NCI-H748 (cell line): ENCODE results near the gene CRHR2.
"Not testable (repeated sequence)": the region's sequence is repeated elsewhere in the genome, so short reads cannot be mapped to it uniquely, and the experiment has no call there.

Experiments used
- DNase-seq: peaks from one replicate; lab custom pipeline; 2025; ENCODE audit not compliant: unreplicated experiment; lab: John Stamatoyannopoulos, UW

CRHR2 gene

GRCh38 chr7:30682212-30683083 lies at the start of gene CRHR2:
CRHR2 (minus strand) TSS chr7:30682456; CDS start chr7:30682280, 176 bp downstream.
- peak; percentile 60 for DNase-seq

DNA sequence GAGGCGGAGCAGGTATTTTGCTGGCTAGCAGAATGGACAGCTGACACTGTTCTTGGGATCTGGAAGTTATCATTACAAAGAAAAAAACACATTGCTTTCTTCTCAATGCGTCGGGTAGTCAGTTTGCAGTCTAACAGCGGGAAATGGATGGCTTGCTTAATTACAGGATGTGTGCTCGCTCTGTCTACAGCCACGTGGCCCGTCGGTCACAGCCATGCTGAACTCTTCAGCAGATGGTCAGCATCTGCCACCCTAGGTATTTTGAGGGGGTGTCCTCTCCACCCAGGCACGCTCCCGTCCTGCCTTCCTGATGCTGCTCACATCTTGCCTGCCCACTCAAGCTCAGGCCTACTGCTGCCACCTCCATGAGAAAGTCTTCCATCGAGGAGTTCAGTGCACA lies 49.3 kb upstream of the CRHR2 start:
- peak; percentile 62 for DNase-seq

DNA sequence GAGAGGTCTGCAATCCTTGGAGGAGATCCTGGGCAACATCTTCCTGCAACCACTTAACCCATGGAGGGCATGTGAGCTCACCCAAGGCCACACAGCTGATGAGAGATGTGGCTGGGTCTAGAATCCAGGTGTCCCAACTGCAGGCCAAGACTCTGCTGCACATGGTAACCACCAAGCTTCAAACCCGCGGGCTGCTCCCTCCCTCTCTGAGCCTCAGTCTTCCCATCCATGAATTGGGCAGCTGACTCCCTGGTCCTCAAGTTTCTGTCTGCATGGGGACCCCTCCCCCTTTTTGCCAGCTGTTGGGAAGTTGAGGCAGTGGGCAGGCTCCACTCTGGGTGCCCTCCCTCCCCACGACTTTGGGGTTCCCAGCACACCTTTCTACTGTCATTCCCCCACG lies 48.7 kb upstream of the CRHR2 start:
- DNase-seq, result no peak

DNA sequence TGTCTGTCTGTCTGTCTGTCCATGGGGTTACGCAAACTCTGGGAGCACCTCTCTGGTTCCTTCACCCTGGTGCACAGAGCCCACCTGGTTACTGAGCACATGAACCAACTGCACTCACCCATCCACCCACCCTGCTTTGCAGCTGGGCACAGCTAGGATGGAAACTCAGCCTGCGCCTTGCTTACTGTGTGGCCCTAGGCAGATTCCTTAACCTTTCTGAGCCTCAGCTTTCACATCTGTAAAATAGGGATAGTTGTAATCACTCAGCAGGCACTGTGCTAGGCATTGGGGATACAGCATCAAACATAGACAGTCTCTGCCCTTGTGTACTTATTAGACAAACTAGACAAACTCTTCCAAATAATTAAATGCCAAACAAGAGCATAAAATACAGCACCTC lies 47.8 kb upstream of the CRHR2 start:
- DNase-seq, result no peak

GRCh38 chr7:30729642-30730041 lies 47.4 kb upstream of the CRHR2 start:
- no peak for DNase-seq

GRCh38 chr7:30728591-30729100 lies 46.4 kb upstream of the CRHR2 start:
- DNase-seq, result no peak

DNA sequence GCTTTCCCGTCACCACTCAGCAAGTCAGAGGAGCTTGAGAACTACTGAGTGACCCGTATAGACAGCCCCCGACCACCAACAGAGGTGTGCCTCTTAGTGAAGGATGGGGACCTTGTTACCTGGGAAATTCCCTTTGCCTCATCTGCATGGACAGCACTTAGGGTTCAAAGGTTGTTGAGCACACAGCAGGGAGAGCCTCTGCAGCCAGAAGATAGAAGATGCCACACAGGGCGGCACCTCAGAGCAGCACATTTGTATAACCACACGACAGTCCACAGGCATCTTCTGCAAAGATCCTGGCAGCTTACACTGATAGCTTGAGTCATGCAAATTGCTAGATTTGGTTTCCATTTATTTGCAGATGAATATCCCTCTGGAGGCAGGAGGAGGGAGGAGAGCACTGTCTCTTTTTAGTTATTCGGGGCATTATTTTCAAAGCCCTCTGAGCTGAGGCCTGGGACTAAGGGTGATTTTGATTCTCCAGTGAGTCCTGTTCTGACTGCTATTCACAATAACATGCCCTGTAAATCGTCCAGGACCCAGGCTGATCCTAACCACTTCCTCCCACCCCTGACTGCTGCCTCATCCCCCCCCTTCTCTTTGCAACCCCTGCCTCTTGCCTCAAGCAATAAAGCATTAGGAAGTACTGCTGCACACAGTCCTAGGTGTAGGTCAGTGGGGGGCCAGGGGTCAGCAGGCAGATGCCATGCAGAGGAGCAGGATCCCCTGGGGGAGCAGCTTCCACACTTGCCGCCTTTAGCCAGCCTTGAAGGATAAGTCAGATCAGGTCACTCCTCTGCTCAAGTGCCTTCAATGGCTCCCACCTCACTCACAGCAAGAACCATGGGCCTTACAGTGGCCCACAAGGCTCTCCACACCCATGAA lies 45.0 kb upstream of the CRHR2 start:
- no peak for DNase-seq

DNA sequence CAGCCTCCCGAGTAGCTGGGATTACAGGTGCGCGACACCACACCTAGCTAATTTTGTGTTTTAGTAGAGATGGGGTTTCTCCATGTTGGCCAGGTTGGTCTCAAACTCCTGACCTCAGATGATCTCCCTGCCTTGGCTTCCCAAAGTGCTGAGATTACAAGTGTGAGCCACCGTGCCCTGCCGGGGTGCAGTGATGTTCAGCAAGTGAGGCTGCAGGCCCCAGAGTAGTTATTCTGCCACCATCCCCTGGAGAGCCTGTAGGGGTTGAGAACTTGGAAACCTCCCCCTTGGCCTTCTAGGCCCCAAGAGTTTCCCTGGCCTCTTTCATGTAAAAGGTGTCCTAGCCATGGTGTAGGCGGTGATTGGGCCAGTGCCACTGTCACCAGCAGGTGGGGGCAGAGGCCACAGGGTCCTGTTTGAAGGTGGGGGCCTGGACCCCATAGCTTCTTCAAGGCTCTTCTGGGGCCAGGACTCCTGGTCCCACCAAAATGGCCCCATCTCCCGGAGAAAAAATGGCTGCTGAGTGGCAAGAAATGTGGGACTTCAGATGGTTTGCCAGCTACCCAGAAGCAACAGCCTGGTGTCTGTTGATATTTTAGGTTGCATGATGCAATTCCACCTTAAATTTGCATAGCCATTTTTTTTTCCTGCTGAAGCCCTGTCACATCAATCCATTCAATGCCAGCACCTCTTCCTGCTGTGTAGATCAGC lies 44.2 kb upstream of the CRHR2 start:
- no peak for DNase-seq

GRCh38 chr7:30723776-30724175 lies 41.5 kb upstream of the CRHR2 start:
- no peak for DNase-seq

DNA sequence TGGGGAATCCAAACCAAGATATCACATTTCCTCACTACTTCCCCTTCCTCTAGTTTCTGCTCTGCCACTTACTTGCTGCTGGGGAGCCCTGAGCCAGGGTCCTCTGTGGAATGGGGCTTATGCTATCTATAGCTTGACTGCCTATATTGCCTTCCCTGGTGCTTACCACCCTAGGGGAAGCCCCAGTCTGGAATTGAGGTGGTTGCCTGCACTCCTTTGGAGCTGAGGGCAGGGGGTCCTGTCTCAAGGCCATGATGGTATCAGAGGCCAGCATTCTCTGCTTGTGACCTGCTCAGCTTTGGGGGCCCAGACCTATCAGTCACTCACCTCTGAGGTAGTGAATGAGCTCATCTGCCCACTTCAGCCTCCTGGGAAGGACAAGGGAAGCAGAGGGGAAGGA lies 40.4 kb upstream of the CRHR2 start:
- no peak for DNase-seq

DNA sequence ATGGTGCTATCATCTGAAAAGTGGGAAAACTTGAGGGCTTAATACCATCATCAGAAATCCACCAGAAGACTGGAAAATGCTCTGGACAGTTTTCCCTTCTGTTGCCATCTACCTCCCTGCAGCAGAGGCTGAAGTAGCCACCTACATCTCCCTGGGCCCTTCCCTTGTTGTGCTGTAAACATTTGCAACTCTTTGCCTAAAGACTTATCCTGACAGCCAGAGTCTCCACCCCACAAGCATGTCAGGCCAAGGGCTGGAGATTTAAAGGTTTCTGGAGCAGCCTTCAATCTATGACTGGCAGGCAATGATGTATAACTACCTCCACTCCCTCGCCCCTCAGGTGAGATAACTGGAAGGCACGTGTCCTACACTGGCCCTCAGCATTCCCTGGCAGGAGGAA lies 39.9 kb upstream of the CRHR2 start:
- no peak for DNase-seq

DNA sequence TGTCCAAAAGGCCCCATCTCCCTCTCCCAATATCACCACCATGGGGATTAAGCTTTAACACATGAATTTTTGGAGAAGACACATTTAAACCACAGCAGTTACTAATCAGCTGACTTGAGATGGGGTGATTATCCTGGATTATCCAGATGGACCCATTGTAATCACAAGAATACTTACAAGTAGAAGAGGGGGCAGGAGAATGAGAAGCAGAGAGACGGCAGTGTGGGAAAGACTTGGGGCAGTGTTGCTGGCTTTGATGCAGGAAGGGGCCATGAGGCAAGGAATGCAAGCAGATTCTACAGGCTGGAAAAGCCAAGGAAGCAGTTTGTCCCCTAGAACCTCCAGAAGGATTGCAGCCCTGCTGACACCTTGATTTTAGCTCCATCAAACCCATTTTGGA lies 39.0 kb upstream of the CRHR2 start:
- no peak for DNase-seq

GRCh38 chr7:30719434-30719833 lies 37.2 kb upstream of the CRHR2 start:
- not testable (repeated sequence) for DNase-seq

GRCh38 chr7:30717181-30717580 lies 34.9 kb upstream of the CRHR2 start:
- DNase-seq, result no peak

DNA sequence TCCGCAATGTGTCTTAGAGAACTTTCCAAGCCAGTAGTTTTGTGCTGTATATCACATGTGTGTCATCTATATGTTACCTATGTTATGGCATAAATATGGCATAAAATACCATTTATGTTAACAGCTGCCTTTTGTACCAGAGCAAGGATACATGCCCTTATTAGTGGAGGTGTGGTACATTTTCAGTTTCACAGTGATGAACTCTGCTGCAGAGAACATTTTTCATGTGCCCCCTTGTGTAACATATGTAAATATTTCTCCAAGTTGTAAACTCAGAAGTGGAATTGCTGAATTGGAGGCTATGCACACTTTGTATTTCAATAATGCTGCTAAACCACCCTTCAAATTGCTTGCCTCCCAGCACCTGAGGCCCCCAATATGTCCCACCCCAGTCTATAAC lies 31.9 kb upstream of the CRHR2 start:
- no peak for DNase-seq

DNA sequence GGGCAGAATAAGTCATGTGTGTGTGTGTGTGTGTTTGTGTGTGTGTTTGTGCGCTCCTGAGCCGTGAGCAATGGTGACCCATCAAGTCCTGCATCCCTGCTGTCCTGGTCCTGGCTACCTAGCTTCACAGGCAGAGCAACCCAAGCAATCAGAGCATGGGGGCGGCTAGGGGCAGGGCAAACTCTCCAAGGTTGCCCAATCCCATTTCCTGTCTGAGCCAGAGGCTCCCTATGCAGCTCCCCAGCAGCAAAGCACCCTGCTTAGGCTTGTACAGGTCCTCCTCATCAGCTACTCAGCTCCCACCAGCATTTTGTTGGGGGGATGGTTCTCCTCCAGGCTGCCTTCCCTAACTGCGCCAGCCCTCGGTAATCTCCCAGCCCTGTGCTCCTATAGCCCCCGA lies 31.1 kb upstream of the CRHR2 start:
- DNase-seq, result no peak

GRCh38 chr7:30710669-30711068 lies 28.4 kb upstream of the CRHR2 start:
- DNase-seq, result no peak

GRCh38 chr7:30709549-30709948 lies 27.3 kb upstream of the CRHR2 start:
- DNase-seq, result no peak

DNA sequence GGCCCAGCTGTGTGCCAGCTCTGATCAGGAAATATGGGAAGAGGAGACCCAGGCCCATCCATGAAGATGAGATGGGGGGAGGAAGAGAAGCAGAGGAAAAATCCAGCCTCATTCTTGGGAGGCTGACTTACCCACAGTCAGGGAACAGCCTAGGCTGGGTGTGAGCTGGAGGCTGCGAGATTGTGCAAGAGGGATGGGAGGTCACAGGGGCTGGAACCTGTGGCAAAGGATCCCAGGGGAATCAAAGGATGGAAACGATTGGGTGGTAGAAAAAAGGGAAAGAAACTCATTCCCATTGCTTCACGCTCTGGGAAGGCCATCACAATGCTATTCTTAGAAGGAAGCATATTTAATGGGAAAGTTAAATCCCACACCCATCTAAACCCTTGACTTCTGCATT lies 26.7 kb upstream of the CRHR2 start:
- DNase-seq, result no peak

DNA sequence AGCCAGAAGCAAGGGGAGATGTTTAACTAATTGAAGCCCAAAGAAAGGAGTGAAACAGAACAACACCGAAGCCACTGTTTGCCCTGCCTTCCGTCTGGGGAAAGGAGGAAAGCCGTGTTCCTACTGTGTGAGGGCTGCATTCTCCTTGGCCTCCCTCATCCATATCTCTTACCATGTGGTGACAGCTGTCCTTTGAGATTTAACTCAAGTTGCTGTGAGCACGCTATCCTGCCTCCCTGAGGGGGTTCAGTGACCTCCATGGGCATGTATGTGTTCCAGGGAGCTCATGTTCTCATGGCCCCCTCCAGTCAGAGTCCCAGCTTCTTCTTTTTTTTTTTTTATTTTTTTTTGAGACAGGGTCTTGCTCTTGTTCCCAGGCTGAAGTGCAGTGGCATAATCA lies 26.2 kb upstream of the CRHR2 start:
- DNase-seq, result no peak
